ENCODE data around the gene TTC34.

GRCh38 chr1:2636733-2637132, 164.8 kb downstream of the TTC34 start:
- TF ChIP-seq POLR2A (IDR thresholded peaks at IDR 0.05) (no peak), CTCF (IDR thresholded peaks at IDR 0.05) (no peak)
